ENCODE data around the gene ZNF569. TPM values are rescaled to one million over a fixed set of nuclear protein-coding genes. Genes with fewer than 3 reads are reported as not detected.

ZNF569 gene
- total and polyA plus RNA-seq, 2 of the 13 experiments (the other 11 are each of a cell fraction or from before 2014, with no cell fraction given): 1.4 to 5.7 TPM

- TF ChIP-seq FOXK1 (CRISPR knock-in tag; IDR thresholded peaks at IDR 0.05; ENCODE audit: borderline replicate concordance, low read depth): peak; percentile 76; the same call in 1 of the 2 replicates
- TF ChIP-seq ZNF263 (CRISPR knock-in tag; IDR thresholded peaks at IDR 0.05): peak; percentile 77
- no peak for TF ChIP-seq RXRB (CRISPR knock-in tag; IDR thresholded peaks at IDR 0.05; ENCODE audit: borderline replicate concordance)
- no peak for TF ChIP-seq ZBTB44 (CRISPR knock-in tag; IDR thresholded peaks at IDR 0.05)
- TF ChIP-seq ZNF761 (CRISPR knock-in tag; conservative IDR thresholded peaks at IDR 0.05): peak; percentile 72; the same call in 1 of the 2 replicates
- peak; percentile 72 for TF ChIP-seq POLR2AphosphoS5 (IDR thresholded peaks at IDR 0.05; ENCODE audit: low read depth, low read length)
- TF ChIP-seq ZNF605 (CRISPR knock-in tag; IDR thresholded peaks at IDR 0.05): peak; percentile 55; the same call in 1 of the 2 replicates
- TF ChIP-seq MEIS1 (CRISPR knock-in tag; IDR thresholded peaks at IDR 0.05; ENCODE audit: borderline replicate concordance): peak; percentile 67; the same call in 1 of the 2 replicates
- peak; percentile 14; the same call in 1 of the 2 replicates for TF ChIP-seq FOSL2 (CRISPR knock-in tag; IDR thresholded peaks at IDR 0.05)
- TF ChIP-seq SNRNP70 (IDR thresholded peaks at IDR 0.05; ENCODE audit: low read depth, low read length): no peak
- TF ChIP-seq GATAD1 (CRISPR knock-in tag; IDR thresholded peaks at IDR 0.05): peak; percentile 86
- TF ChIP-seq ZNF230 (CRISPR knock-in tag; IDR thresholded peaks at IDR 0.05): peak; percentile 83
- no peak; the same call in 1 of the 2 replicates for TF ChIP-seq ZBTB40 (IDR thresholded peaks at IDR 0.05)
- TF ChIP-seq ZBTB40 (CRISPR knock-in tag; IDR thresholded peaks at IDR 0.05): peak; percentile 60; the same call in 1 of the 2 replicates
- TF ChIP-seq ZNF558 (CRISPR knock-in tag; IDR thresholded peaks at IDR 0.05; ENCODE audit: borderline replicate concordance): peak; percentile 23; the same call in 1 of the 2 replicates
- TF ChIP-seq ZNF362 (CRISPR knock-in tag; IDR thresholded peaks at IDR 0.05; ENCODE audit: borderline replicate concordance): no peak
- TF ChIP-seq ZNF329 (CRISPR knock-in tag; IDR thresholded peaks at IDR 0.05; ENCODE audit: low read depth): 0 out of 2 replicates have a peak, but pooled peaks have one; percentile 28
- TF ChIP-seq ATF1 (CRISPR knock-in tag; IDR thresholded peaks at IDR 0.05): peak; percentile 51; the same call in 1 of the 2 replicates
Observed at GRCh38 chr19:37468961-37469777, 1.9 kb upstream of the ZNF569 start, which contains the start of gene ZNF570 (continued).

Measured in HepG2 (cell line).